ENCODE results near the gene FAM184A. TPM values are rescaled to one million over a fixed set of nuclear protein-coding genes. Genes with fewer than 3 reads are reported as not detected.

FAM184A gene
- total and polyA plus RNA-seq, 2 of the 8 experiments (the other 6 are each of a cell fraction or from before 2014, with no cell fraction given) = 6.3 to 11.3 TPM

GRCh38 chr6:119066517-119066916, 11.9 kb downstream of the FAM184A start:
- WGBS, 2 experiments (ENCODE audit: extremely low coverage in 1 of 2, insufficient coverage in 1 of 2, insufficient read length in 1 of 2, insufficient replicate concordance in 2 of 2, low coverage in 1 of 2, low lambda C conversion rate in 2 of 2, missing lambda C conversion rate in 1 of 2) = 89% methylated on average over 1 of the region's 1 CpG; no CpG with 5 or more reads in 1 of the 2 experiments
- CTCF ChIA-PET (ENCODE audit: partially characterized antibody) = interaction anchor here (1.5 kb wide), 1 partner anchor 33 kb away, joined by 3 read pairs; no protein-coding TSS in a partner anchor
- TF ChIP-seq, protein P1, sequence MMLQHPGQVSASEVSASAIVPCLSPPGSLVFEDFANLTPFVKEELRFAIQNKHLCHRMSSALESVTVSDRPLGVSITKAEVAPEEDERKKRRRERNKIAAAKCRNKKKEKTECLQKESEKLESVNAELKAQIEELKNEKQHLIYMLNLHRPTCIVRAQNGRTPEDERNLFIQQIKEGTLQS (IDR thresholded peaks at IDR 0.05; ENCODE audit: insufficient read depth, low read depth, low read length) = no peak
- TF ChIP-seq CEBPB (IDR thresholded peaks at IDR 0.05; ENCODE audit: low read depth, low read length) (no peak), TCF12 (IDR thresholded peaks at IDR 0.05; ENCODE audit: low read depth, low read length) (no peak), POLR2AphosphoS5 (IDR thresholded peaks at IDR 0.05; ENCODE audit: low read depth, low read length) (no peak), SIX5 (IDR thresholded peaks at IDR 0.05; ENCODE audit: low read depth, low read length) (no peak), SIN3A (conservative IDR thresholded peaks at IDR 0.05 in 1 of 2, IDR thresholded peaks at IDR 0.05 in 1 of 2; ENCODE audit: low read depth in 1 of 2, low read length in 2 of 2) (no peak), GTF2F1 (IDR thresholded peaks at IDR 0.05; ENCODE audit: borderline replicate concordance, low read depth, low read length) (no peak), TEAD4 (IDR thresholded peaks at IDR 0.05; ENCODE audit: low read depth, low read length) (no peak), TBP (IDR thresholded peaks at IDR 0.05; ENCODE audit: low read depth, low read length) (no peak), FOSL1 (IDR thresholded peaks at IDR 0.05; ENCODE audit: insufficient read depth, low read depth, low read length) (no peak), POU5F1 (IDR thresholded peaks at IDR 0.05; ENCODE audit: low read depth, low read length) (no peak)

More at GRCh38 chr6:119066517-119066916, 11.9 kb downstream of the FAM184A start:
- Histone ChIP-seq H4K5ac (ENCODE audit: insufficient read length, low read depth, low read length) (no peak overlapping the region), H3K23me2 (ENCODE audit: low read depth, low read length) (no peaks in the 10 kb centered on the region), H3K4me1 (replicated peaks in 1 of 4; ENCODE audit: control insufficient read depth in 3 of 4, insufficient read depth in 4 of 4, low read length in 3 of 4) (no peaks in the 10 kb centered on the region), H3K27ac (ENCODE audit: low read depth, low read length) (no peak overlapping the region), H4K8ac (ENCODE audit: extremely low read depth, insufficient read depth, low read length) (no peak overlapping the region), H3K14ac (ENCODE audit: insufficient read length) (no peak overlapping the region), H3K18ac (ENCODE audit: extremely low read depth, low read length) (no peak overlapping the region), H4K20me1 (replicated peaks in 1 of 2; ENCODE audit: control insufficient read depth in 1 of 2, insufficient read depth in 2 of 2, low read length in 2 of 2) (no peaks in the 10 kb centered on the region), H2BK12ac (ENCODE audit: low read depth, low read length) (no peak overlapping the region), H3K79me2 (ENCODE audit: control insufficient read depth in 1 of 2, insufficient read depth in 2 of 2, low read length in 2 of 2) (no peaks in the 10 kb centered on the region), H3K36me3 (ENCODE audit: control insufficient read depth in 2 of 4, insufficient read depth in 4 of 4, low read length in 3 of 4) (no peaks in the 10 kb centered on the region), H3K23ac (ENCODE audit: insufficient read length) (no peak overlapping the region), H3K9me3 (ENCODE audit: insufficient read depth in 2 of 2, low read depth in 1 of 2, low read length in 1 of 2) (no peaks in the 10 kb centered on the region), H3K4ac (replicated peaks; ENCODE audit: insufficient read length, low read depth, low read length) (no peak overlapping the region), H2AK5ac (ENCODE audit: low read depth, low read length) (no peak overlapping the region), H3K4me3 (ENCODE audit: extremely low read depth in 1 of 4, insufficient read depth in 2 of 4, low read depth in 3 of 4, low read length in 4 of 4) (no peak overlapping the region), H3K27me3 (replicated peaks in 1 of 4; ENCODE audit: control insufficient read depth in 3 of 4, extremely low read depth in 1 of 4, insufficient read depth in 3 of 4, low read length in 3 of 4) (no peaks in the 10 kb centered on the region), H2BK15ac (ENCODE audit: low read length) (no peak overlapping the region), H3K4me2 (ENCODE audit: insufficient read depth in 1 of 2, low read depth in 2 of 2, low read length in 2 of 2) (no peak overlapping the region), H3K9ac (replicated peaks in 1 of 4; ENCODE audit: extremely low read depth in 1 of 4, low read depth in 3 of 4, low read length in 3 of 4) (no peak overlapping the region), H2BK5ac (ENCODE audit: low read depth, low read length) (no peak overlapping the region), H2BK120ac (replicated peaks; ENCODE audit: low read depth, low read length) (no peak overlapping the region), H3K56ac (replicated peaks; ENCODE audit: insufficient read length, low read depth, low read length) (no peak overlapping the region), H4K91ac (replicated peaks; ENCODE audit: insufficient read length, low read length) (no peak overlapping the region), H3K79me1 (ENCODE audit: low read depth, low read length) (no peaks in the 10 kb centered on the region), H2AFZ (ENCODE audit: low read length) (no peak overlapping the region), H2BK20ac (ENCODE audit: low read length) (no peak overlapping the region)
- POLR2A ChIA-PET (ENCODE audit: partially characterized antibody) = interaction anchor here (1.5 kb wide), 1 partner anchor 11 kb away, joined by 5 read pairs; the partner anchor contains the start of gene FAM184A
- no peak for DNase-seq (ENCODE audit: low read depth in 1 of 2, low spot score in 2 of 2)
- FAIRE-seq = no peak
